Ureter (tissue), 1 donor: ENCODE data around the gene VCAN. TPM values are rescaled to one million over a fixed set of nuclear protein-coding genes. Genes with fewer than 3 reads are reported as not detected.

ENCODE experiments used
- DNase-seq: peaks from one replicate; pipeline ENCODE4 v3.0.0-alpha.2; 2020; ENCODE audit warnings: low spot score
- total RNA-seq: library from RNA; stranded (reverse); gene quantifications from one replicate; pipeline ENCODE4 v1.2.4, GENCODE V29; 2023
- donor health status: DM: yes; HTN: yes; CAD: no.

Gene VCAN
- total RNA-seq, 1 donor from 2014 or later = 75.9 TPM

- no peak for DNase-seq
These were observed 92.7 kb downstream of the VCAN start for GRCh38 chr5:83564069-83564749.

- no peak for DNase-seq
These were observed 96.2 kb downstream of the VCAN start for GRCh38 chr5:83567741-83568140.

DNA sequence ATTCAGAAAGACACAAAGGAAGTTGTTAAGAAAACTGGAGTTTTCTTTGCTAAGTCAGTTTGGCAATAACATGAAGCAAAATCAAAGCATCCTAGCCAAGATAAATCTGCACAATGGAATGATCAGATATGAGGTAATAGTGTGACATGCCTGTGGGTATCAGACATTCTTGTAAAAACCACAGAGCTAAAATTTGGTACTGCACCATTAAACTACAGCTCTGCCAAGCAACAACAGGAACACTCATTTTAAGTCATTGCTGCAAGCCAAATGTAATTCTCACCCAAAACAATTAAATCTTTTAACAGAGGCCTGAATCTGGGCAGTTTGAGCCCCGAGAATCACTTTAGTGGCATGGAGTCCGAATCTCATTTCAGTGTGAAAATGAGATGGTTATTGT lies 96.6 kb downstream of the VCAN start:
- DNase-seq = no peak

- no peak for DNase-seq
These were observed 99.4 kb downstream of the VCAN start for GRCh38 chr5:83570916-83571315.

DNA sequence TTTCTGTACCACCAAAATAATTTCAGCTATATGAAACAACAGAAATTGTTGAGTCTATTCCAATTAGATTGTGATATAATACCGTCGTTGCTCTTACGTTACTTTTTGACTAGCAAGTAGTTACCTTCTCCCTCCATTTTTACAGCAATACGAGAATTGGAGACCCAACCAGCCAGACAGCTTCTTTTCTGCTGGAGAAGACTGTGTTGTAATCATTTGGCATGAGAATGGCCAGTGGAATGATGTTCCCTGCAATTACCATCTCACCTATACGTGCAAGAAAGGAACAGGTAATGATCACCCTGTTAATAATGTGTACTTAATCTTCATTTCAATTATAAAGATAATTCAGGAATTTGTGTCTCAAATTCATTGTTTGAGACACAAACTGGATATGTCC lies 100.7 kb downstream of the VCAN start:
- no peak for DNase-seq

- no peak for DNase-seq
These were observed 104.8 kb downstream of the VCAN start for GRCh38 chr5:83576341-83576740.

DNA sequence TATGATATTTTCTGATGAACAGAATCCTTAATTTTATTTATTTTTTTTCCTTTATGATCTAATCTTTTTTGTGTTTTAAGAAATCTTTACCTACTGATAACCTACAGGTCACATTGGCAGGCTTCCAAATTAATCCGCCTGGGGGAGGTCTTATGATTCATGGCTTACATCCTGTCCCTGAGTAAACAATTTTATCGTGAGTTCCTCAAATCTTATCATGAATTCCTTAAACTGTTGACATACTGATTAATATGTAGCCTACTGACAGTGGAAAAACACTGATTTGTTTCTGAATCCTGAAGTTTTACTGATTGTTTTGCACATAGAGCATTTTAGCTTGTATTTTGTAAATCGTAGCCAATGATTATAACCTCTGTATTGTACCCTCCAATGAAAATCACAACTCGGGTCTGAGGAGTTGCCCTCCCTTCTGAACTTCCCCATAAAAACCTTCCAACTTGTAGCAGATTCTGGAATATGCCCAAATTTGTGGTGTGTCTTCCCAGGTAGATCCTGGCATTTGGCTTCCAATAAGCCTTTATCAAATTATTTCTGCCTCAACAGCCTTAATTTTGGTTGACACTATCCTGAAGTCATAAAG lies 105.6 kb downstream of the VCAN start:
- peak; percentile 53 for DNase-seq

DNA sequence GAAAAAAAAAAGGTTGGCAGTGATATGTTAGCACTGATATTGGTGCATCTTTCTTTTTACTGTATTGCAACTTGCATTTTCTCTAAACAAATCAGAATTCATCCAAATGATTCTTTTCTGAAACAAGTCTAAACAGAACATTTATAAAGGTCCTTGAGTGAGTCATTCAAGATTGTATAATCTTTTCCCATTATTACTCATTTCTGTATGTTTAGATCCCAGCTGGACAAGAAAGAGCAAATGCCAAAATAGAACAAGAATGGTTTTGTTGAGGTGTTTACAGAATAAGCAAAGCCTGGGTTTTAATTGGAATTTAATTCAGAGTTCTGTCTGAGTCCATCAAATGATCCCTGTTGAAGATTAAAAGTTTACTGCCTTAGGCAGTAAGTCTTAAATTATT lies 112.3 kb downstream of the VCAN start:
- no peak for DNase-seq

DNA sequence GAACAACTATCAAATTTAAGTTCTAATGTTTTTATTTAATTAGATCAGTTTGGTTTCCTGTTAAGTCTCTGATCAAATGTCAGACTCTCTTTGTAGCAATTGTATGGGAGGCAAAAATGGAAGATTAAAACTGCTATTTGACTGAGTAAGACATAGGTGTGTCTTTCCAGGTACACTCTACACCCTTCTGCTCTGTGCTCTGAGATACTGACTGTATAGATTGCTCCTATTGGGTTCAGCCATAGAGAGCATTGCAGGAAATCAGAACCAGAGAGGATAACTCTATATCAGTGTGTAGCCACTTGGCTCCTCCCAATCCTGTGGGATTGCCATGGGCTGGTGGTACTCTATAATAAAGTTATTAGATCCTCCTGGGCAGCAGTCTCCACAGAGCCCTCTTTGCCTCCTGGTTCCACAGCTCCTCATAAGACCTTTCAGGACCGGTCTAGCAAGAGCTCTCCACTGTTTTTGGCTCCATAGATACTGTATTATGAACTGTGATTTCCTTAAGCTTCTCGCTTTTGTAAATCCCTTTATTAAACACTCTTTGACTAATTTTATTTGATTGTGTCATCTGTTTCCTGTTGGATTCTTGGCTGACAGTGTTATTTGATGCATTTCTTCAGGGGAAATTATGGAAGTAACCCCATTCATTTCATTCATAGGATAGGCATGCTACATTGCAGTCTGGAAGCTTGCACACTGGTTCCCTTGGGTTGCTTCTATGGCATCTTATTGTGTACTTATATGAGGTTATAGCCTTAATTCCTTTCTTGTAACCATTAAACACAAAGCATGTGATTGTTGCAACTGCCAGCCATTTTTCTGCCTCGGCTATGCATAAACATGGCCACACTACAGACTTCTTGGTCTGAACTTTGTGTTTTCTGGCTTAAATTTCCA lies 115.6 kb downstream of the VCAN start:
- DNase-seq = no peak

DNA sequence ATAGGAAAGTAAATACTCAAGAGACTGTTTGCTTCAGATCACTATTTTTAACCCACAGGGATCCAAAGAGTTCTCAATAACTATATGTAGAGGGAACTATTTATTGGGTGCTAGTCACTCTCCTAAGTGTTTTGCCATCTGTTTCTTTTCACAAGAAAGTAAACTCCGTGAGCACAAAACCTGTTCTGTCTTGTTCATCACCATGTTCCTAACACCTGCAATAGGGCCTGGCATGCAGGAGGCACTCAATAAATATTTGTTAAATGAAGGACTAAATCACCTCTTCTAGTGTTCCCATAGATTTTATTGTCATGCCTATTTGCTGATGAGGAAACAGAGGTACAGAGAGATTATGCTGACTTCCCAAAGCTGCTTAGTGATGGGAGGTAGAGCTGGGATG lies 118.2 kb downstream of the VCAN start:
- no peak for DNase-seq

DNA sequence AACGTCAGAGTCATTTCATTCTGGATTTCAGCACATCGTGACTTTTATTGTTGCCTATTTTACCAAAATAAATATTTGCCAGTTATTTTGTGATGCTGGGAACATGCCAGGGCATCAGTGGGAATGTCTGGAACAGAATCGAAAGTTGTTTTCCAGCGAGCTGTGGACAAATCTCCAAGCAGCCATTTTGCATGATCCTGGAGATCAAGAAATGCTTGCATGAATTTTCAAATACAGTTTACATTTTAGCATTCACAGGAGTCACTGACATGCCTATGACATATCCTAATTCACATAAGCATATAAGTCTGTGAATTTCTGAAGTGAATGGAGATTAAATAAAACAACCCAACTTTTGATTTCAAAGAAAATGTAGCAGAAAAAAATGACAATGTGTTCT lies 119.4 kb downstream of the VCAN start:
- DNase-seq = no peak

DNA sequence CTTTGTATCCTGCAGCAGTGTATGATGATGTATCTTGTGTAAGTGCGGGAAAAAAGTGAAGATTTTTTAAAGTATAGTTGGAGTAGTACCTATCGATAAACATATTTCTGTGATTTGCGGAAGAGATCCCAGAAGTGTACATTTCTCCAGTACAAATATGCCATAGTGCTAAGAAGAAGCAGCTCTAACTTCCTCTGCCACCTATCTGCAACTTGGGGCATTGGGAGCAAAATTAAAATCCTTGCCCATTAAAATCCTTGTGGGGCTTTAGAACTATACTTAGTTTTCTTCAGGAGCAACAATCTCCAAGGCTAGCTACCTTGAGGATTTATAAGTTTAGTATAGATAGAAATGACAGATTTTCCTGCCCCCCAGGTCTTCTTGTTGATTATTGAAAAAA lies 123.7 kb downstream of the VCAN start:
- DNase-seq = no peak

DNA sequence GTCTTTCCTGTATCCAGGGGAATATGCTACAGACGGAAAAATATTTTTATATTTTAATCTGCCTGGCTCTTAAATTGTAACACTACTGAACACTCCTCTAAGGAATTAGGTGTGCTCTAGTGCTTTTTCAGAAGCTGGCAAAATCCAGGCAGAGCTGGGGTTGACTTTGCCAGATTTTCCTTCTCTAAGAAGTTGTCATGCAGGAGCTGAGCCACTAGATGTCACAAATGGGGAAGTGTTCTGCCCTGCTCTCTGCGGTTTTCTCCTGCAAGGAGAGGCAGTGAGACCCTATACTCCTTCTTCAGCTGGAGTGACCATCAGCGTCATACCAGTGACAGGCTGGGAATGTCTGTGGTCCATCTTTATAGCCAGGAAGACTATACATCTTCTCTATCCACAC lies 136.6 kb downstream of the VCAN start:
- DNase-seq = no peak

- DNase-seq = no peak
These were observed 143.3 kb downstream of the VCAN start for GRCh38 chr5:83614841-83615240.

GRCh38 chr5:83628360-83628759 lies 156.8 kb downstream of the VCAN start:
- no peak for DNase-seq

Other genes starting within 250 kb of the VCAN start
- gene HAPLN1, start 249.1 kb downstream of the VCAN start, total RNA-seq = 0.44 TPM